NOMO-1 treated with DMSO at 0.1 percent for 48 hours (cell line): Measurements from ENCODE around the gene KLHL14.

ENCODE experiments used
- DNase-seq: peaks from one replicate; lab custom pipeline; 2025; ENCODE audit not compliant: unreplicated experiment; lab: John Stamatoyannopoulos, UW

The KLHL14 gene

DNA sequence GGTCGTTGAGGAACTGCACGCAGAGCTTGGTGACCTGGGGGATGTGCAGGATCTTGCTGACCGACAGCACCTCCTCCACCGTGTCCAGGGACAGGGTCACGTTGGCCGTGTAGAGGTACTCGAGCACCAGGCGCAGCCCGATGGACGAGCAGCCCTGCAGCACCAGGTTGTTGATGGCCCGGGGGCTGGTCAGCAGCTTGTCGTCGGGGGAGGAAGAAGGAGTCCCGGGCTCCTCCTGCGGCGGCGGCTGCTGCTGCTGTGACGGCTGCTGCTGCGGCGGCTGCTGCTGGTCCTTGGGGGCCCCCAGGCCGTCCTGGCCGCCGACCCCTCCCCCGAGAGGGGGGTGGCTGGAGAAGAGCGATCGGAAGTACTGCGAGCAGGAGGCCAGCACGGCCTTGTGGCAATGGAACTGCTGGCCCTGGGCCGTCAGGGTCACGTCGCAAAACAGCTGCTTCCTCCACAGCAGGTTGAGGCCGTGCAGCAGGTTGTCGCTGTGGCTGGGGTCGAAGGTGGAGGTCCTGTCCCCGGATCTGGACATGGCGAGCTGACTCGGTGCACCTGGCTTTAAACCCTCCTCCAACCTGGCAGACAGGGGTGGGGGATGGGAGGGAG lies 2.7 kb downstream of the KLHL14 start:
- DNase-seq = no peak

GRCh38 chr18:32769586-32770053 lies 3.2 kb downstream of the KLHL14 start:
- no peak for DNase-seq

DNA sequence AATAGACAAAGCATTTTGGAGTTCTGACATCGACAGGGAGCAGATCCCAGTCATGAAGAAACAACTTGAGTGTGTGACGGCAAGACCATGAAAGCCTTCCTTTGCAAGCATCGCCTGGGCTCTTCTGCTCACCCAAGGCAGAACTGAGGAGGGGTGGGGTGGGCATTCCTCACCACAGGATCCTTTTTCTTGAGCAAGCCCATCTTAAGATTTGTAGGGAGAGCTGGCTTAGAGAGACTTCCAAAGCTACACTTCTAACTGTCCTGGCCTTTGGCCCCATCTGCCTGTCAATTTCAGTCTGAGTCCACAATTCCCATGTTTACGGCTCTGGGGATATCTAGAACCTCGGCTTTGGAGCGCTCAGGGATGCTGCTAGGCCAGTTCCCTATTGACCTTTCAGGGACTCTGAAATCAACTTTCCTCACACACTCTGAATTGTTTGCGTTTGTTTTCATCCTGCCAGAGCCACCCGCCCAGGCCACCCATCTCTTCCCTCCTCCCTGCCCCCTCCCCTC lies 3.7 kb downstream of the KLHL14 start:
- no peak for DNase-seq

- no peak for DNase-seq
Measured at GRCh38 chr18:32767400-32767799, 5.4 kb downstream of the KLHL14 start.

- DNase-seq = no peak
Measured at GRCh38 chr18:32764611-32765244, 8.1 kb downstream of the KLHL14 start.

- DNase-seq = no peak
Measured at GRCh38 chr18:32763293-32763692, 9.5 kb downstream of the KLHL14 start.

DNA sequence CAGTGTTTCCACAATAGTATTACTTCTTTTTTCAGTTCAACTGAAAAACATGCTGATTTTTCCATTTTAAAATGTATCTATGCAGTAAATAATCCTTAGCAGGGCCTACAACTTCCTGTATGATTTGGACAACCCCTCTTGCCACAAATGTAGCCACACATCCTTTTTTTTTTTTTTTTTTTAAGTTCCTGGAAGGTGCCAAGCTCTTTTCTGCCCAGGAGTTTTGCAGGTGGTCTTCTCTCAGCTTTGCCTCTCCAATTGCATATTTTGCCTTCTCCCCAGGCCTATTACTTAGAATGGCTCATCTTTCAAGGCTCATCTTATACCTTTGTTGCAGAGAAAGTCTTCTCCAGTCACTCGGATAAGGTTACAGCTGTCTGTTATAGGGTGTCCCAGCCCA lies 11.6 kb downstream of the KLHL14 start:
- DNase-seq = no peak

GRCh38 chr18:32760391-32760790 lies 12.4 kb downstream of the KLHL14 start:
- DNase-seq = peak; percentile 73

DNA sequence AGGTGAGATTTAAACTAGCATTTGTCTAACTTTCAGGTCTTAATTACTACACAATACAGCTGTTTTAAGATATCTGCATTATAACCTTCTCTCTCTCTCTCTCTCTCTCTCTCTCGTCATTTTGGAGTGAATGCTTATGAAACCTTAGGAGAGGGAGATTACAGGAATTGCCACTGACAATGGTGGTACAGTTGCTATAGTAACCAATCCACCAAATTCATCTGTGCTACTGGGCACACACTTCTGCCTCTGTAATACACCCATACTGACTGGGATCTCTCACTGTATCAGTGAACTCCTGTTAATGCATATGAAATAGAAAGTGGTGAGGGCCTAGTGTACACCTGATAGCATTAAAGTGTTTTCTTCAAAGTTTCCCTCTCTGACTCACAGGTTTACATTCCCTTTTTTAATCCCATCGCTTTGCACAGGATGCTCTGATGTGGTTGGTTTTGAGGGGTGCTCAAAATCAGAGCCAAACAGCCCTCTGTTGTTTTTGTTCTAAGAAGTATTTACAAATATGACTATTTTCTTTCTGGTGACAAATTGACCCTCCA lies 13.1 kb downstream of the KLHL14 start:
- no peak for DNase-seq

DNA sequence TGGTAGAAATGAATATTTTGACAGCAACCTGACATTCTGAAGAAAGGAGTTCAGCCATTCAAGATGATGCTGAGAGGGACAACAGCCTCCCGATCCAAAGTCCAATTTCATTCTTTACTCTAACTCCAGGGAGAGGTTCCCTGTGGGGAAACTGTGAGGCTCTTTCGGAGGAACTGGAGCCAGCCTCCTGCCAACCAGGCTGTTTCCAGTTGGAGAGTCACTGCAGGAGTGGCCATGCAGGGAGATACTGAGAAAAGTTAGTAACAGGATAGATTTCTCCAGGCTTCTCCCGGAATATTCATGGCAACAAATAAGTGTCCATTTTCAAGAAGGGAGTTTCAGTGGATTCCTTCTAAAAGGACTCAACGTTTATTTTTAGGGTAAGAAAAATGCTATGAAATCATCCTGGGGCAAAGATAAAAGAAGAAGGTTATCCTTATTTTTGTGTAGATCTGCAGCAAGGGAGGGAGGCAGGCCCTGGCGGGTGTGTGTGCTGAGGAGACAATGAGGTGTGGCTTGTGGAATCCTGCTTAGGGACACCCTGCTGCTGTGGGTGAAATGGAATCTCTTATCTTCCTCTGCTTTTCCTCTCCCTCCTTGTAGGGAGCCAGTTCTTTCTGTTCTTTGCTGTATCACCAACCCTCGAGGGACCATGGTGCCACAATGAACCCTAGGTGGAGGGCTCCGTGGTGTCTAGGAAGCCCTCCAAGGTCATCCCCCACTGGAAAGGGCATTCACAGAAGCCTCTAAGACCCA lies 18.1 kb downstream of the KLHL14 start:
- DNase-seq = no peak

DNA sequence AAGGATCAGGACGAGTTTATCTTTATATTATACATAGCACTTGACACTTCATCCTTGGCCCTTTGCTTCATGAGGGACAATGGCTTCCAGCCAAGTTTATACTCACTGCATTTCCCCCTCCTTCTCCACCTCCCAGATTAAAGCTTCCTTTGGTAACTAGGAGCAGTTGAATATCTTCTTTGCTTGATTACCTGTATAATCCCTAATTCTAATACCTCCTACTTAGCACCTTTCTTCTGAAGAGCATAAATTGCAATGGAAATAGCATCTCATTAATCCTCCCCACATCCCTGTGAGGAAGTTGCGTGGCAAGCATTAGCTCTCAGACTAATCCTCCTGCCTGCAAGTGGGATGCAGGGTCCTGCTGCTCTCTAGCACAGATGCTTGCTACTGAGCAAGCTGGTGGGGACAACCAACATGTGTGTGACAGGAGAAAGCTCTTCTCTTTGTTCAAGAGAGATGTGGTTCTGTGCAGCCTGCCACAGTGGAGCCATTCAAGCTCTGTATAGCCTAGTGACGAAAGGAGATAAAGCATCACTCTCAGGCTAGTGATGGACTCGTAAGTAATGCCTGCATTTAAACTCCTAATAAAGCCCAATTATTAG lies 19.1 kb downstream of the KLHL14 start:
- DNase-seq = no peak

DNA sequence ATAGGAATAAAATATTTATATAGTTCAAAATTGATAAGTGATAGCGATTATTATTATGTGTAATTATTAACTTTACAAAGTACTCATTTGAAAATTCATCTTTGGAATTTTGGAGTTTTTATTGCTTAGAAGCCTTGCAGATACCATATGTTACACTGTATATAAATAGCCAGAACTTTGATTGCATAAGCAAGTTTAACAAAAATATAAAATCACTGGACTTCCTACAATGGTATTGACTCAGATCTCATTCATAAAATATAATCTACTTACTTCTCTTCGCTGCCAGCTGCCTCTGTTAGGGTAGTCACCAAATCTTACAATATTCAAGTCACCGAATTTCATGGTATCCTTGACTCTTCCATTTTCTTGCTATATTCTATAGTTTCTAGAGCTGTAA lies 22.5 kb downstream of the KLHL14 start:
- DNase-seq = no peak

DNA sequence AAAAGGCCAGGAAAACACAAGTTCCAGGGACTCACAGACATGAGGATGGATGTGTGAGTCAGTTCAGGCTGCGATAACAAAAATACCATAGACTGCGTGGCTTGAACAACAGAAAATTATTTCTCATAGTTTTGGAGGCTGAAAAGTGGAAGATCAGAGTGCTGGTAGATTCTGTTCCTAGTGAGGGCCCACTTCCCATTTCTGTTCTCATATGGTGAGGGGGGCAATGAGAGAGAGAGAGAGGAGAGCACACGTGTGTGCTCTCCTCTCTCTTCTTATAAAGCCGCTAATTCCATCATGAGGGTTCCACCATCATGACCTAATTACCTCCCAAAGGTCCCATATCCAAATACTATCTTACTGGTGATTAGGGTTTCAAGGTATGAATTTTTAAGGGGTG lies 23.0 kb downstream of the KLHL14 start:
- DNase-seq = no peak

DNA sequence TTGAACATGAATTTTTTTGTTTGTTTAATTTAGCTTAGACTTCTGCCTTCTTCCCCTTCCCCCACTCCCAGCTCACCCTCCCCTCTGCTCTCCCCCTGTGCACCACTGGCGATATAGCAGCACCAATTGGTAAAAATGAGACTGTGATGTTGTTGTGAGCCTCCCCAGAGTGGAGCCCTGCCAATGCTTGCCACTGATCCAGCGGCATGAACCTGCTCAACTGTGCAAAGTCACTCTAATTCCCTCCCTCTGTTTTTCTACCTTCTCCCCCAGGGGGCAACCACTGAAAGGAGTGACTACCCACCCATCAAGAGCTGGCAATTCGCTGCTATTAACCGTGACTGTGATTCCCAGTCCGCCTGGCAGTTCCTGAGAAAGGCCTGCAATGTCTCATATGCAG lies 30.2 kb downstream of the KLHL14 start:
- DNase-seq = no peak

- no peak for DNase-seq
Measured at GRCh38 chr18:32735781-32736180, 37.0 kb downstream of the KLHL14 start.

DNA sequence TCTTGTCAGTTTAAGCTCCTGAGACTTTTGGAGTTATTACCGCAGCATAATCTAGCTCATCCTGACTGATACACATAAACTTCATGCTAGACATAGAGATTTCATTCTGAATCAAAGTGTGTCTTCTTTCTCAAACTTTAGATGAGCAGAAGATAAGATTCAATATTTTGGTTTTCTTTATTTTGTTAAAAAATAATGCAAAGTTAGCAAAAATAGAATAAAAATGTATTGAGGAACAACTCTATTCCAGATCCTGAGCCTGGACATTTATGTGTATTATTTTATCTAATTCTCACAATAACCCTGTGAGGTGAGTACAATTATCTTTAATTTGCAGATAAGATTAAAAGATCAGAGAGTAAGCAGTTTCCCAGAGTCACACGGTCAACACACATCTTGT lies 38.4 kb downstream of the KLHL14 start:
- DNase-seq = no peak

DNA sequence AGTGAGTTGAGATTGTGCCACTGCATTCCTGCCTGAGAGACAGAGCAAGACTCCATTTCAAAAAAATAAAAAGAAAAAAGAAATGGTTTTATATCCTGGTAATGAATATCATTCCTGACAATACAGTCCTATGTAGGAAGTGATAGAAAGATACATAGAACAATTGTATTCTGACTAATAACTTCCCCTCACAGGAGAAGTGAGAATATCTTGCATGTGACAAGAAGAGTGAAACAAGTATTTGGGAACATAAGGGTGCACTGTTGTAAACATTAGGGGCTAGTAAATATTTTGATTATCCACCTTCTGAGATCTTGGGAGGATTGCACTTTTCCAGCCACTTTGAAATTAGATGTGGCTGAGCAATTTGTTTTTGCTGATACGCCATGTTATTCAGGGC lies 40.7 kb downstream of the KLHL14 start:
- no peak for DNase-seq

- peak; percentile 13 for DNase-seq
Measured at GRCh38 chr18:32730620-32731091, 42.2 kb downstream of the KLHL14 start.

DNA sequence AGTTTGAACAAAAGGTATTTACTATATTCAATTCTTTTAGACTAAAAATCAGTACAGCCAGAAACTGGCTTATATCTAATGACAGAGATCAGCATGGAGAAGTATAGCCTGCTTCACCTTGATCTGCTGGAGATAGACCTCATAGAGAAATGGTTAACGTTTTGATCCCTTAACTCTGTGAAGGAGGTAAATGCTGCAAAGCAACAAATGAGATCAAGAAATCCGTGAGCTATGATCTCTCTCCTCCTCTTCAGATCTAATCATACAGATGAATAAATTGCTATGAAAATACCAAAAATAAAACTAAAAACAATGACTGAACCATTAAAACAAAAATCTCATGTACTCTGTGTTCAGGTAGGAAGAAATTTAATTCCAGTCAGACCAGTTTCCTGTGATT lies 42.8 kb downstream of the KLHL14 start:
- DNase-seq = no peak

- DNase-seq = no peak
Measured at GRCh38 chr18:32724071-32724749, 48.6 kb downstream of the KLHL14 start.

- no peak for DNase-seq
Measured at GRCh38 chr18:32722279-32722678, 50.5 kb downstream of the KLHL14 start.
